SK-N-MC (cell line): Measurements from ENCODE around the gene PTPN9.

ENCODE experiments used
- EZH2 ChIP-seq: fragments of 200-600 bp; sonication (generic); IDR thresholded peaks from one replicate; pipeline ENCODE4 v1.6.1; 2017; ENCODE audit warnings: antibody characterized with exemption
- FOXP2 ChIP-seq: optimal IDR thresholded peaks from 2 replicates; pipeline ENCODE3; 2011; ENCODE audit warnings: mild to moderate bottlenecking, moderate library complexity; ENCODE audit not compliant: insufficient read depth; ENCODE audit errors: extremely low read length, control extremely low read depth
- POLR2AphosphoS5 ChIP-seq: IDR thresholded peaks from 2 replicates; pipeline ENCODE4 v1.6.1; 2012; ENCODE audit warnings: mild to moderate bottlenecking, low read depth, low read length, borderline replicate concordance

DNA sequence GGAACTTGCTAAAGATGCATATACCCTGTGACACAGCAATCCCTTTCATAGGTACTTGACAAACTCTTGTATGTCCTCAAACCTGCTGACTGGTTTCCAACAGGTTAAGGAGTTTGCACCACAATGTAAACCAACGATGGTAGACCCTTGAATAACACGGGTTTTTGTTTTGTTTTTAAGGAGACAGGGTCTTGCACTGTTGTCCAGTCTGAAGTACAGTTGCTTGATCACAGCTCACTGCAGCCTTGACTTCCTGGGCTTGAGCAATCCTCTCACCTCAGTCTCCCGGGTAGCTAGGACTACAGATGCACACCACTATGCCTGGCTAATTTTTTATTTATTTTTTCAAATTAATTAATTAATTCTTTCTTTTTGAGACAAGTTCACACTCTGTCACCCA, 151.0 kb downstream of the PTPN9 start:
- TF ChIP-seq POLR2AphosphoS5 (no peak), EZH2 (no peak), FOXP2 (no peak)
